RWPE1 (cell line): ENCODE results near the gene SEC14L1.

Source experiments
- CTCF ChIA-PET: fragments of 350-600 bp; sonication (Branson Sonifier 250); formaldehyde crosslinking; extraction: SDS; loops from one replicate; lab custom pipeline; 2021; lab: Yijun Ruan, JAX
- POLR2A ChIA-PET: fragments of 400-600 bp; formaldehyde crosslinking; extraction: SDS; loops from one replicate; lab custom pipeline; 2020; ENCODE audit warnings: antibody characterized with exemption; ENCODE audit not compliant: low non-redundant PET; lab: Yijun Ruan, JAX
- DNase-seq: peaks from one replicate; pipeline ENCODE4 v3.0.0; 2012; ENCODE audit warnings: low spot score
- H3K27ac ChIP-seq: fragments of 450-650 bp; 2 replicates; pipeline ENCODE4 v1.5.1; 2017
- CTCF ChIP-seq: fragments of 450-650 bp; conservative IDR thresholded peaks from 2 replicates; pipeline ENCODE4 v1.5.1; 2017; ENCODE audit warnings: low read depth, mild to moderate bottlenecking

SEC14L1 gene

GRCh38 chr17:77242118-77242851, 101.5 kb downstream of the SEC14L1 start:
- no peak overlapping the region for H3K27ac ChIP-seq
- ChIA-PET POLR2A (no interaction called here), CTCF (no interaction called here)
- no peak for DNase-seq
- no peak; the same call in 1 of the 2 replicates for TF ChIP-seq CTCF

- POLR2A ChIA-PET = no interaction called here
Measured at GRCh38 chr17:77245162-77245926, 104.6 kb downstream of the SEC14L1 start.

GRCh38 chr17:77246110-77247047, 105.6 kb downstream of the SEC14L1 start:
- ChIA-PET POLR2A (no interaction called here), CTCF (no interaction called here)
- peak overlapping the region; percentile 60 for H3K27ac ChIP-seq
- TF ChIP-seq CTCF = no peak
- DNase-seq = no peak

More at GRCh38 chr17:77245162-77245926, 104.6 kb downstream of the SEC14L1 start:
- H3K27ac ChIP-seq = peak overlapping the region; percentile 38; the same call in 1 of the 2 replicates
- DNase-seq = no peak
- TF ChIP-seq CTCF = no peak
- CTCF ChIA-PET = no interaction called here

- CTCF ChIA-PET = no interaction called here
- H3K27ac ChIP-seq = peak overlapping the region; percentile 60
- POLR2A ChIA-PET = no interaction called here
- peak; percentile 59 for DNase-seq
- TF ChIP-seq CTCF = peak; percentile 98
Measured at GRCh38 chr17:77247048-77247541, 106.3 kb downstream of the SEC14L1 start.

DNA sequence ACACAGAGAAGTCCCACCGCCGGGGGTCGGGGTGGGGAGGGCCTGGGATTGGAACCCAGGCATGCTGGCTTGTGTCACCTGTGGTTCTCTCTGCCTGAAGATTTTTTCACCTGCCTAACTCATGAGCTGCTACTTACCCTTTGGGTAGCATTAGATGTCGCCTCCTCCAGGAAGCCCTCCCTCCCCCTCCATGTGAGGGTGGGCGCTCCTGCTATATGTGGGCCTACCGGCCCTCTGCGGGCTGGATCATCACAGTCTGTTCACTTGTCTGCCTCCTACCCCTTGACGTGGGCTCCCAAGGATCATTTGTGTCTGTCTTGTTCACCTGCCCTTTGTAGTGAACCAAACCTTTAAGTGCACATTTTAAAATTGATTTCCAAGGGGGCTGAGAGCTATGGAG, 106.8 kb downstream of the SEC14L1 start:
- peak overlapping the region; percentile 60; the same call in 1 of the 2 replicates for H3K27ac ChIP-seq
- no peak for TF ChIP-seq CTCF
- DNase-seq = no peak
- ChIA-PET POLR2A (no interaction called here), CTCF (interaction anchor here (0.6 kb wide), 3 partner anchors 136 to 420 kb away, joined by 3 to 4 read pairs (median 3); no protein-coding TSS in a partner anchor)
